ENCODE results near the gene ZNF654.
"Not testable (repeated sequence)": the region's sequence is repeated elsewhere in the genome, so short reads cannot be mapped to it uniquely, and the experiment has no call there.

Gene ZNF654

GRCh38 chr3:88058581-88059379 lies at the start of gene ZNF654, which contains the start of gene CGGBP1:
Gene ZNF654 (plus strand): TSS chr3:88059255. CDS start chr3:88059320, 65 bp downstream.
Gene CGGBP1 (minus strand): TSS chr3:88059005. CDS start chr3:88055976, 3,029 bp downstream.
- peak within 1 kb of the TSS; percentile 97 for H3K4me3 ChIP-seq (ENCODE audit: low read depth, low read length)
- DNase-seq (ENCODE audit: low read depth): peak; percentile 97
- no peak for TF ChIP-seq CTCF (IDR thresholded peaks at IDR 0.05; ENCODE audit: control insufficient read depth, extremely low read depth, insufficient read depth)

GRCh38 chr3:88010810-88011209 lies 48.2 kb upstream of the ZNF654 start:
- TF ChIP-seq CTCF (IDR thresholded peaks at IDR 0.05; ENCODE audit: control insufficient read depth, extremely low read depth, insufficient read depth): no peak
- no peak overlapping the region for H3K4me3 ChIP-seq (ENCODE audit: low read depth, low read length)
- DNase-seq (ENCODE audit: low read depth): no peak

GRCh38 chr3:88013592-88013991 lies 45.5 kb upstream of the ZNF654 start:
- no peak for TF ChIP-seq CTCF (IDR thresholded peaks at IDR 0.05; ENCODE audit: control insufficient read depth, extremely low read depth, insufficient read depth)
- H3K4me3 ChIP-seq (ENCODE audit: low read depth, low read length): no peak overlapping the region
- no peak for DNase-seq (ENCODE audit: low read depth)

- DNase-seq (ENCODE audit: low read depth); H3K4me3 ChIP-seq (ENCODE audit: low read depth, low read length): not testable (repeated sequence)
Measured at GRCh38 chr3:88015656-88016055, 43.4 kb upstream of the ZNF654 start.

- no peak for TF ChIP-seq CTCF (IDR thresholded peaks at IDR 0.05; ENCODE audit: control insufficient read depth, extremely low read depth, insufficient read depth)
- no peak overlapping the region for H3K4me3 ChIP-seq (ENCODE audit: low read depth, low read length)
- DNase-seq (ENCODE audit: low read depth): no peak
Measured at GRCh38 chr3:88019024-88019423, 40.0 kb upstream of the ZNF654 start.

- TF ChIP-seq CTCF (IDR thresholded peaks at IDR 0.05; ENCODE audit: control insufficient read depth, extremely low read depth, insufficient read depth): no peak
- DNase-seq (ENCODE audit: low read depth): no peak
- no peak overlapping the region for H3K4me3 ChIP-seq (ENCODE audit: low read depth, low read length)
Measured at GRCh38 chr3:88025001-88025552, 34.0 kb upstream of the ZNF654 start.

GRCh38 chr3:88028876-88029275 lies 30.2 kb upstream of the ZNF654 start:
- no peak for TF ChIP-seq CTCF (IDR thresholded peaks at IDR 0.05; ENCODE audit: control insufficient read depth, extremely low read depth, insufficient read depth)
- no peak for DNase-seq (ENCODE audit: low read depth)
- no peak overlapping the region for H3K4me3 ChIP-seq (ENCODE audit: low read depth, low read length)

Measured in LNCaP clone FGC (cell line).